Head of caudate nucleus (tissue), 42 donors: Measurements from ENCODE around the gene ARMH3.
A peak's percentile ranks its signal among the peaks of the same experiment; 100 is the strongest.

ENCODE experiments used
- DNase-seq, 42 donors: peaks; one replicate each; pipeline versions ENCODE4 v3.0.0 to v3.0.0-alpha.2; 2020 to 2021; ENCODE audit warnings: mixed read lengths in 7 of 42
- intact Hi-C: fragments of 100-400 bp; cut with DNase I; formaldehyde crosslinking; loops from one replicate; pipeline ENCODE4 v1.15.0; 2022

Gene ARMH3

GRCh38 chr10:101959346-101959916, 96.5 kb downstream of the ARMH3 start:
- intact Hi-C loops: no loop called here
- DNase-seq: peak in 4 of 42 donors; percentile 31 to 53 (median 40)

- DNase-seq: peak in 8 of 42 donors; percentile 17 to 68 (median 37)
- intact Hi-C loops: no loop called here
Measured at GRCh38 chr10:101958691-101959090, 97.3 kb downstream of the ARMH3 start.

- intact Hi-C loops: no loop called here
- peak in 5 of 42 donors; percentile 10 to 56 (median 36) for DNase-seq
Measured at GRCh38 chr10:101956898-101957297, 99.1 kb downstream of the ARMH3 start.

GRCh38 chr10:101956117-101956516, 99.9 kb downstream of the ARMH3 start:
- DNase-seq: peak in 1 of 42 donors; percentile 7
- intact Hi-C loops: no loop called here

DNA sequence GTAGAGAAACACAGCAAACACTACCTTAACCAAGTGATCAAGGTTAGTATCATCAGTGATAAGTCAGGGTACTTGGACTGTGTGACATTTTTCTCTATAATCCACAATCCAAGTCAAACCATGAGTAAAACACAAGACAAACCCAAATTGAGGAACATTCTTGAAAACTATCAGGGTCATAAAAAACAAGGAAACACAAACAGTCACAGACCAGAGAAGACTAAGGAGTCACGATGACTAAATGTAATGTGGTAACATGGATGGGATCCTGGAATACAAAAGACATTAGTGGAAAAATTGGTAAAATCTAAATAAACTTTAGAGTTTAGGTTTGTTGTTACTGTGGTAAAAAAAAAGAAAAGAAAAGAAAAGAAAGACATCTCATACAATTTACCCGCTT, 103.8 kb downstream of the ARMH3 start:
- intact Hi-C loops: no loop called here
- DNase-seq: no peak

DNA sequence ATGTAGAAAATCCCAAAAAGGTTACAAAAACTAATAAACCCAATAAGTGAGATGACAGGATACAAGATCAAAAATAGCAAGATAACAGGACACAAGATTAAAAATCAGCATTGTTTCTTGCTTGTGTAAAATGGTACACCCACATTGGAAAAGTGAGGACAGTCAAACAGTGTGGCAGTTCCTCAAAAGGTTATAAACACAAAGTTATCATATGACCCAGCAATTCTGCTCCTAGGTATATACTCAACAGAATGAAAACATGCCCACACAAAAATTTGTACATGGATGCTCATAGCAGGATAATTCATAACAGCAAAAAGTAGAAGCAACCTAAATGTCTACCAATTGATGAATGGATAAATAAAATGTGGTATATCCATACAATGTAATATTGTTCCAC, 105.8 kb downstream of the ARMH3 start:
- intact Hi-C loops: no loop called here
- no peak for DNase-seq

- intact Hi-C loops: no loop called here
- no peak for DNase-seq
Measured at GRCh38 chr10:101941871-101942270, 114.1 kb downstream of the ARMH3 start.

GRCh38 chr10:101940916-101941315, 115.1 kb downstream of the ARMH3 start:
- intact Hi-C loops: no loop called here
- no peak for DNase-seq

DNA sequence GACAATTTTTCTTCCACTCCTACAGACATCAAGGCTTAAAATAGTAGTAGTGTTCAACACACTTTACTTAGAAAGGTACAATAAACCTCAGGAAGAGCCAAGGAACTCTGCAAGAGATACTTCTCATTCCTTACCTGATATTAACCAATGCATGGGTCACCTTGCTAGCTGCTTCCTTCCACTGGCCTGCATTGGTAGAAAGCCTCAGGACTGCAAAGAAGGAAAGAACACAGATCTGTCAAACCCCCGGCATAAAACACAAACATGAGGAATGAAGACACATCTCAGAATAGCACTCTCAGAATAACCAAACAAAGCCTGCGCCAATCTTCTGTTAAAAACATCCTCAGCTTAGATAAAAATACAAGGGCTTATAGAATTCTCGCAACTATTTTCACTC, 116.2 kb downstream of the ARMH3 start:
- intact Hi-C loops: no loop called here
- peak in 1 of 42 donors; percentile 9 for DNase-seq

- no peak for DNase-seq
- intact Hi-C loops: no loop called here
Measured at GRCh38 chr10:101939008-101939648, 116.8 kb downstream of the ARMH3 start.

GRCh38 chr10:101938305-101939007, 117.5 kb downstream of the ARMH3 start:
- intact Hi-C loops: no loop called here
- no peak for DNase-seq

DNA sequence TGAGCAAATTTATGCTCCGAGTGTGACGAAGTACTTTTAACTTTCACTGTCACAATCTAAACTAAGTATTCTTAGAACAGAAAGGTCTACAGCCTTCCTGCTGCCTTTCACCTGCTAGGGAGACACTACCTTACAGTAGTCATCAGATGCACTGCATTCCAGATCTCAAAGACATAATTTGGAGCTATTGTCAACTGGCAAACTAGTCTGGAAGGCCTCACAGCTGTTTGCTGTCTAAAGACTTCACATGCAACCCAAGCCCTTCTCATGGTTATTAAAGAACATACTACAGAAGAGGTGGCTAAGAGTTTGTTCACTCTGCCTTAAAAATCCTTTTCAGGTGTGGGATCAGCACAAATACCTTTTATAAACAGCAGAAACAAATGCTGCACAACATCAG, 120.5 kb downstream of the ARMH3 start:
- DNase-seq: peak in 1 of 42 donors; percentile 24

DNA sequence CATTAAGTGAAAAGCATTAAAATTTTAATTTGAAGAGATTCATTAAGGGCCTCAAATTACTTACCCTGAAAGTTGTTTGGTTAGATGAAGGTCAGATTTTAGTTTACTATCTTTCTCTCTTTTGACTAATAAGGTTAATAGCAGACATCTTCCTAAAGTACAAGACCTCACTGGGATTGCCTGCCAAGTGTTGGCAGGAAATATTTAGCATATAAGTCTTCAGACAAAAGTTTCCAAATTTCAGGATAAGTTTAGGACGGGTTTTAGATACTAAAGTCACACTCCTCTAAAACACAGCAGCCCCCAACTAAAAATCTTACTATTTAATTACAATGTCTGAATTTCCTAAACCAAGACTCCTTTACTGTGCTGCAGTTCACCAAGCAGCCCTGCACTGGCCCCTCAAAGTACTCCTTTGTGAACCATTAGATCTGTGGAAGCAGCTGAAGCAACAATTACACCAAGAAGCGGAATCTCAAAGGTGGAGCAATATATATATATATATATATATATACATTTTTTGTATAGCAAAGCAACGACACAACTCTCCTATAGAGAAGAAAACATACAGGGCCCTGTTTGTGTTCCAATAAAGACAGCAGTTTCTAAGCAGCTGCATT, 121.2 kb downstream of the ARMH3 start:
- no peak for DNase-seq
- intact Hi-C loops: no loop called here

More for the DNA sequence above, 120.5 kb downstream of the ARMH3 start:
- intact Hi-C loops: no loop called here

GRCh38 chr10:101933976-101934375, 122.0 kb downstream of the ARMH3 start:
- intact Hi-C loops: no loop called here
- DNase-seq: no peak

DNA sequence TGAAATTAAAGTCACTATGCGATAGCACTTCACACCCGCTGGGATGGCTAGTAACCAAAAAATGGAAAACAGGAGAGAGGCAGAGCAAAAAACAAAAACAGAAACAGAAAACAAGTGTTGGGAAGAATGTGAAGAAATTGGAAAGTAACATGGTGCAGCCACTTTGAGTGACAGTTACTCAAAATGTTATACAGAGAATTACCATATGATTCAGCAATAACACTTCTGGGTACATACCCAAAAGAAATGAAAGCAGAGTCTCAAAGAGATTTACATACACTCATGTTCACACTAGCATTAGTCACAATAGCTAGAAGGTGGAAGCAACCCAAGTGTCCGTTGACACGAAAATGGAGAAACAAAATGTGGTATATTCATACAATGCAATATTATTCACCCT, 123.8 kb downstream of the ARMH3 start:
- no peak for DNase-seq
- intact Hi-C loops: no loop called here

DNA sequence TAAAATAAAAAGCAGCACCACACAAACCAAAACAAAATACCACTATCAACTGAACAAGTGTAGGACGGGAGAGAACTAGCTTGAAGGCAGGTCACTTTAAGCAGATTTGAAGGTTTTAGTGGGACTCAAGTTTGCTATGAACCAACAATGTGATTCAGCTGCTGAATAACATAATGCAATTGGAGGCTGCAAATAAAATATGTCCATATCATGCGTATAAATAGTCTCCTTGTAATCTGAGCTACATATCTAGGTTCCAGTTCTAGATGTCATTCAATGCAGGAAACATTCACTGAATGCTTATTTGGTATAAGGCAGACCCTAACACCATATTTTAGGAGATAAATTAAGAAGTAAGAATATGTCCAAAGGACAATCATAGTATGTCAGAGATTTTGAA, 130.9 kb downstream of the ARMH3 start:
- DNase-seq: no peak
- intact Hi-C loops: no loop called here

DNA sequence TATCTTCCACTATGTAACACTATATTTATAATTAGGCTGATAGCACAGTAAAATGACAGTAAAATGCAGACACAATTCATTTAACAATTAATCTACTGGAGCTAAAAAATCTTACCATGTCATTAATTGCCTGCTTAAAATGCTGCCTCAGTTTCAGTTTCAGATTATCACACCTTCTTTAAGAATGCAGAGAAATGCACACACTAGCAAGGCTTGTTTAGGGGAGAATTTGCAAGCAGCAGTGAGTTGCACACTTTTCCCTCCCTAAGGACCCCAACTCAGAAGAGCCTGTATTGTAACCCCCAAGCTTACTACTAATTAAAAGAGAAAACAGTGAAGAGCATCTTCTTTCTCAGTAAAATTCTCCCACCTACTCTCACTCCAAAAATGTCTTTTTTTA, 132.7 kb downstream of the ARMH3 start:
- DNase-seq: no peak
- intact Hi-C loops: no loop called here

- DNase-seq: no peak
- intact Hi-C loops: no loop called here
Measured at GRCh38 chr10:101922846-101923245, 133.1 kb downstream of the ARMH3 start.

GRCh38 chr10:101920546-101920945, 135.4 kb downstream of the ARMH3 start:
- DNase-seq: no peak
- intact Hi-C loops: no loop called here
